Muscle of leg (tissue), 11 donors: ENCODE data around the gene PTPRG. TPM values are rescaled to one million over a fixed set of nuclear protein-coding genes. Genes with fewer than 3 reads are reported as not detected.

ENCODE experiments used
- DNase-seq: peaks from one replicate; pipeline ENCODE4 v3.0.0; 2013
- H3K27ac ChIP-seq: one replicate; pipeline ENCODE4 v1.5.1; 2013; ENCODE audit warnings: mild to moderate bottlenecking, low read length, control low read depth
- H3K27me3 ChIP-seq: one replicate; pipeline ENCODE4 v1.6.1; 2013; ENCODE audit warnings: low read length; ENCODE audit not compliant: control insufficient read depth, insufficient read depth
- H3K36me3 ChIP-seq: one replicate; pipeline ENCODE4 v1.6.1; 2013; ENCODE audit warnings: low read length; ENCODE audit not compliant: control insufficient read depth, insufficient read depth
- H3K4me1 ChIP-seq: one replicate; pipeline ENCODE4 v1.6.1; 2013; ENCODE audit warnings: low read length; ENCODE audit not compliant: control insufficient read depth, insufficient read depth
- H3K4me3 ChIP-seq: one replicate; pipeline ENCODE4 v1.5.1; 2013; ENCODE audit warnings: low read length, control low read depth
- H3K9me3 ChIP-seq: replicated peaks from 2 replicates; pipeline ENCODE4 v1.6.1; 2013; ENCODE audit warnings: low read depth, low read length; ENCODE audit not compliant: control insufficient read depth
- WGBS: methylation state at CpG from one replicate; pipeline ENCODE4 v1.1.5; 2013; ENCODE audit warnings: missing lambda C conversion rate; ENCODE audit not compliant: insufficient coverage; 5-methylcytosine and 5-hydroxymethylcytosine counted together
- polyA plus RNA-seq, 8 donors: library from polyadenylated mRNA; unstranded; fragments of 120-200 nt; gene quantifications; one replicate each; pipeline versions ENCODE4 v1.2.1 to v1.2.3, GENCODE V29; 2013; ENCODE audit warnings: inconsistent platforms in 1 of 8, low replicate concordance in 1 of 8; ENCODE audit not compliant: insufficient read length in 8 of 8, insufficient read depth in 1 of 8
- total RNA-seq: library from RNA; stranded (reverse); fragments of 120-200 nt; gene quantifications from one replicate; pipeline ENCODE4 v1.2.4, GENCODE V29; 2013

Gene PTPRG
- total and polyA plus RNA-seq, 9 donors = 15.7 to 45.7 (median 30.8) TPM

DNA sequence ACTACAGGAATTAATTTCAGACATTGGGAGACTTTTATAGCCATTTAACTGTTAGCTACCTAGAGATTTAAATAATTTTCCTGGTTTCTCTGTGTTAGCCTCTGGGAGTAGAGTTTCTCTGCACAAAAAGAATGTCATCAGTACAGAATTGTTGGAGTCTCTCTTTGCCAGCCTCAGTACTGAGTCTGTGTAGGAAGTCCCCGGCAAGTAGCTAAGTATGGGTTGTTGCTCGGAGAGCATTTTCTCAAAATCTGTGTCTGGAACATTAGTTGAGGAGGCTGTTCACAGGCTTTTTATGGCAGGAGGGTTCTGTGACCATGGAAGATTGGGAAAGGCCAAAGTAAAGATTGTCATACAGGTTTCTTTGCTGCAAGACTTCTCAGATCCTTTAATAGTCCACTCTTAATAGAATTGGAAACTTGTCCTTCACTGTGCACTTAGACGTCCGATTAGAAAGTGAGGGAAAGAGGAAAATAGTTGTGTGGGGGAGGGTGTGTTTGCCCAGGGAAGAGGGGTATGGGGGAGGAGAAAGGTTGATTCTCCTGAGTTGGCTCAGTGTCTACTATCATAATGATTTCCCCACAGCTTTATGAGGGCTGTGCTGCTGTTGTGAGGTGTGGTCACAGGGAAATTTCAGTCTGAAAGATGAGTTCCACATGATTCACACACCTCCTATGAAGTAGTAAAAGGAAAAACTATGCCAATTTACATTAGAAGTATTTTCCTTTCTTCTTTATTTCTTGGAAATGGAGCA, 207.1 kb downstream of the PTPRG start:
- Histone ChIP-seq H3K4me3 (no peak overlapping the region), H3K4me1 (no peaks in the 10 kb centered on the region), H3K9me3 (no peaks in the 10 kb centered on the region), H3K36me3 (no peaks in the 10 kb centered on the region), H3K27ac (no peak overlapping the region), H3K27me3 (no peaks in the 10 kb centered on the region)
- WGBS = no CpG with 5 or more reads among the region's 4 CpGs
- DNase-seq = no peak

DNA sequence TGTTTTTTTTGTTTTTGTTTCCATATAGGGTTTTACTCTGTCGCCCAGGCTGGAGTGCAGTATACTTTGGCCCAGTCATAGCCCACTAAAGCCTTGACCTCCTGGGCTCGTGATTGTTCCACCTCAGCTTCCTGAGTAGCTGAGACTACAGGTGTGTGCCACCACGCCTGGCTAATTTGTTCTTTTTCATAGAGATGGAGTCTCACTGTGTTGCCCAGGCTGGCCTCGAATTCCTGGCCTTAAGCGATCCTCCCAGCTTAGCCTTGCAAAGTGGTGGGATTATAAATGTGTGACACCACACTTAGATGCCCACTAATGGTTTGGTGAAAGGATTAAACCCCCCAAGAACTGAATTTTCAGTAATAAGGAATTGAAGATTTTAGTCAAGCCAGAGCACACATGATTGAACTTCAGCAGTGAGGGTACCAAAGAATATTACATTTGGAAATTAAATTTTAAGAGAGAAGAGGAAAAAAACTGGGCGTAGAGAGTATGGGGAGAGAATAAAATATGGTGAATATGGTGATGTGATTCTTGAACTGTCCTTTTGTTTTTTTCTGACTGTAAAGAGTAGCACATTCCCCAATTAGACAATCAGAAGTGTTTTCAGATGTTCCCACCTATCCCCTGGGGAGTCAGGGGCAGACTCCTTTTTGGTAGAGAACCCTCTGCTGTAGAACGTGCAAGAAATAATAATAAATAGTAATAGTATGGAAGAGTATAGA, 208.1 kb downstream of the PTPRG start:
- no peak for DNase-seq
- Histone ChIP-seq H3K36me3 (no peaks in the 10 kb centered on the region), H3K27ac (no peak overlapping the region), H3K4me3 (no peak overlapping the region), H3K9me3 (no peaks in the 10 kb centered on the region), H3K27me3 (no peaks in the 10 kb centered on the region), H3K4me1 (peaks cover 3% of the 10 kb centered on the region)
- 100% methylated on average over 1 of the region's 7 CpGs for WGBS

DNA sequence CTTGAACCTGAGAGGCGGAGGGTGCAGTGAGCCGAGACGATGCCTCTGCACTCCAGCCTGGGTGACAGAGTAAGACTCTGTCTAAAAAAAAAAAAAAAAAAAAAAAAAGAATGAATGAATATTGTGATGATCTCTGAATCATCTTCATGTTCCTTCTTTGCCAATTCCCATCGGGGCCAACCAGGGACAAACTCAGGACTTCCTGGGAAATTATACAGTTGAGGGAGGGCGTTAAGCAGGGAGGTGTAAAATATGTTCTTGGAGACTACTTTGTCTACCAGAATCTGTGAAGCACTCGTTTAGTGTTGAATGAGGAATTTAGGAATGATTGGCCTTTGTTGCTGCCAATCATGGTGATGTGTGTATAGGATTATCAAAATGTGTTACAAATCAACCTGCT, 210.6 kb downstream of the PTPRG start:
- Histone ChIP-seq H3K4me1 (peaks cover 3% of the 10 kb centered on the region), H3K4me3 (no peak overlapping the region), H3K27ac (no peak overlapping the region), H3K27me3 (no peaks in the 10 kb centered on the region), H3K9me3 (no peaks in the 10 kb centered on the region), H3K36me3 (no peaks in the 10 kb centered on the region)
- no CpG with 5 or more reads among the region's 6 CpGs for WGBS
- DNase-seq = no peak

DNA sequence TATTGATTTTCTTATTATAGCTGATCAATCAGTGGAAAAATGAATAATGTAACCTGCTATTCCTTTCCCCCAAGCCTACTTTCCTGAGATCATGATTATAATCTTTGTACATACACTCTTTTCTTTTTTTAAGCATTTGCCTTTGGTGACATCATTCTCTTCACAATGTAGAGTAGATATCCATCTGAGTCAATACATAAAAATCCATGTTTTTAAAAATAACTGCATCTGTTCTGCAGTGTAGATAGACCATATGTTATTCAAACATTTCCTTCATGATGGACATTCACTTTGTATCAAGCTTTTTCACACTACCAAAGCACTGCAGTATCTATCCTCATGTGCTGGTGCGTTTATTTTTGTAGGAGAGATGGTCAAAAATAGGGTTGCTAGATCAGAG, 211.1 kb downstream of the PTPRG start:
- peaks cover 3% of the 10 kb centered on the region for H3K4me1 ChIP-seq
- WGBS = no CpG with 5 or more reads among the region's 1 CpG
- H3K36me3 ChIP-seq = no peaks in the 10 kb centered on the region
- H3K4me3 ChIP-seq = no peak overlapping the region
- no peaks in the 10 kb centered on the region for H3K9me3 ChIP-seq
- no peaks in the 10 kb centered on the region for H3K27me3 ChIP-seq
- DNase-seq = no peak
- no peak overlapping the region for H3K27ac ChIP-seq

DNA sequence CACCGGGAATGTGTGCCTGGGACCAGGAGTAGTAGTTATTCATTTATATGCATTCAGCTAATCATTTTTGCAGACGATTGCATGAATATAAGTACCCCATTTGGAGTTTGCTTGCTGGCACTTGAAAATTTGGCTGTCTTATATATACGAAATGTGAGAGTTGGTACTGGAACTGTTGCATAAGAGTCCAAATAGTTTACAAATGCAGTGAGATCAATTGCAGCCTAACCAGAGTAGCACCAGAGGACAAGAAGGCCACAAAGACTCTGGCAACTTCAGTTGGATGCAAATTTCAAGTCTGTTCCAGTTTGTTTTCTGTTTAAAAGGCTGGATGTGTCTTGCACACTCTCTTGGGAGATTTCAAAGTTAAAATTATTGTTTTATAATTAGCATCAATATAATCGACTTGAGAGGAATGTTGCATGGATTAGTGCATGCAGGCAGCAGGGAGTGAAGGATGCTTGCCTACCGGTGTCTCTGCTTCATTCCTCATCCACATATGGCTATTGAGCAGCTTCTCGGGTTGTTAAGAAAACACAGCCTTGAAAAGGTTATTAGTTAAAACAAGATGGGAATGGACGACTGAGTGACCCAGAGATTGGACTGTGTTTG, 213.0 kb downstream of the PTPRG start:
- no peaks in the 10 kb centered on the region for H3K36me3 ChIP-seq
- H3K27ac ChIP-seq = no peak overlapping the region
- H3K4me1 ChIP-seq = peaks cover 3% of the 10 kb centered on the region
- WGBS = 60% methylated on average over 1 of the region's 7 CpGs
- no peak overlapping the region for H3K4me3 ChIP-seq
- no peak for DNase-seq
- no peaks in the 10 kb centered on the region for H3K27me3 ChIP-seq
- H3K9me3 ChIP-seq = no peaks in the 10 kb centered on the region

DNA sequence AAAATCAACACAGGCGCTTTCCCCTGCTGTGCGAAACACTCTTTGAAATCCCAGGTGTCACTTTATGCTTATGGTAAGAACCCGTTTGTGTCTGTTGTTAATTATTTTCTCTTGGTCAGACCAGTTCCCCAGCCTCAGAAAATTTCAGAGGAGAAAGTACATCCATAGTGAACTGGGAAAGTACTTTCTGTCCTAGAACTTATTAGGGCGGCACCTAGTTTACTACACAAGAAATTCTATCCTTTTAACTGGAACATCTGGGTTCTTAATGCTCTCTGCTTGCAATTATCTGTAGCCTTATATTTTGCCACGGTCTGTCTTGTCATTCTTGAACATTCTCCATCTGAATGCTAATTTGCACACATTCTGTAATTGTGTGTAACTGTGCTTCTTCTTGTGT, 215.0 kb downstream of the PTPRG start:
- no CpG with 5 or more reads among the region's 5 CpGs for WGBS
- DNase-seq = no peak
- no peaks in the 10 kb centered on the region for H3K36me3 ChIP-seq
- peaks cover 3% of the 10 kb centered on the region for H3K4me1 ChIP-seq
- H3K27ac ChIP-seq = no peak overlapping the region
- no peak overlapping the region for H3K4me3 ChIP-seq
- no peaks in the 10 kb centered on the region for H3K9me3 ChIP-seq
- H3K27me3 ChIP-seq = no peaks in the 10 kb centered on the region

DNA sequence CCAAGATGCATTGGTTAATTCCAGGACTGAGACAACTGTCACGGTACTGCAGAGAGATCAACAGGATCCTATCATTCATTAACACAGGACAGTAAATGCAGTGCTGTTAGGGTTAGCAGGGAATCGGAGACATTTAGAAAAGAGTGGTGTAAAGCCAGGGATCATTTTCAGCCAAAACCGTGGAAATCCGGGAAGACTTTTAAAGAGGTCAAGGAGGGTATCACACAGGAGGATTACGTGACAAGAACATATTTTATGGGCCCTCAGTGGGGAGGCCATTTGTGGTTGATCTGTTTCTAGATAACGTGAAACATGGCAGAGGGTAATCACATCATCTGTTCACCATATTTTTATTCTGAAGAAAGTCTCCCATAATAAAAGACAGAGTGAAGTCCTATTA, 216.1 kb downstream of the PTPRG start:
- no peaks in the 10 kb centered on the region for H3K9me3 ChIP-seq
- H3K36me3 ChIP-seq = no peaks in the 10 kb centered on the region
- H3K4me3 ChIP-seq = no peak overlapping the region
- no peak for DNase-seq
- 26% methylated on average over 3 of the region's 6 CpGs for WGBS
- H3K4me1 ChIP-seq = peaks cover 3% of the 10 kb centered on the region
- no peak overlapping the region for H3K27ac ChIP-seq
- no peaks in the 10 kb centered on the region for H3K27me3 ChIP-seq

DNA sequence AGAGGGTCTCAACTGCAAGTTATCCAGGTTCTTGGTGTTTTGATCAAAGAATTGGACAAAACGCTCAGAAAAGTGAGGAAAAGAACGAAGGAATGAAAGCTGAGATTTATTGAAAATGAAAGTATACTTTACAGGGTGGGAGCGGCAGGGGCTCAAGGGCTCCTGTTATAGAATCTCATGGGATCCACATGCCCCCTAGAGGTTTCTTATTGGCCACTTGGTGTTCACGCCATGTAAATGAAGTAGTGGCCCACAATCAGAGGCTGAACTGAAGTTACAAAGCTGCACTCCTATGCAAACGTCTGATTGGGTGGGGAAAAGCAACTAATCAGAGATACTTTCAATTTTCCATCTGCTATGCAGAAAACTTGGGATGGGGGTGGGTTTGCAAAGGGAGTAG, 216.7 kb downstream of the PTPRG start:
- no peak for DNase-seq
- Histone ChIP-seq H3K36me3 (no peaks in the 10 kb centered on the region), H3K27ac (no peak overlapping the region), H3K4me3 (no peak overlapping the region), H3K4me1 (peaks cover 3% of the 10 kb centered on the region), H3K27me3 (no peaks in the 10 kb centered on the region), H3K9me3 (no peaks in the 10 kb centered on the region)
- 91% methylated on average over 4 of the region's 5 CpGs for WGBS

DNA sequence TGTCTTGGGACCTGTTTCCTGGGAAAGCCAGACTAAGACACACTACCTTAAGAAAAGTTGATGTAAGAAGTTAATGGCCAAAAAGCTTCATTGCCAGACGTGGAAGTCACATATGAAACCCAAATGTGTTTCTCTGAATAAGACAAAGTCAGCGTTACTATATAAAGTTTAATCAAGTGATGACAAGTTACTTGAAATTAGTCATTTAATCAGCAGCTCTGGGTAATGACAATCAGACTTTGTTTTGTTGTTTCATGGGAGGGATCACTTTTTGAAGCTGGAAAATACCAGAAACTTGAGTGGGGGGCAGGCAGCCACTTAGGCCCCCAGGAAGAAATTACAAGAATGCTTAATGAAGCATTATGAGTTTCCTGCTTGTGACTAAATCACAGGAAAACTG, 218.6 kb downstream of the PTPRG start:
- Histone ChIP-seq H3K27ac (no peak overlapping the region), H3K4me3 (no peak overlapping the region), H3K9me3 (no peaks in the 10 kb centered on the region), H3K27me3 (no peaks in the 10 kb centered on the region), H3K4me1 (no peaks in the 10 kb centered on the region), H3K36me3 (no peaks in the 10 kb centered on the region)
- no CpG with 5 or more reads among the region's 2 CpGs for whole genome bisulfite sequencing
- no peak for DNase-seq

DNA sequence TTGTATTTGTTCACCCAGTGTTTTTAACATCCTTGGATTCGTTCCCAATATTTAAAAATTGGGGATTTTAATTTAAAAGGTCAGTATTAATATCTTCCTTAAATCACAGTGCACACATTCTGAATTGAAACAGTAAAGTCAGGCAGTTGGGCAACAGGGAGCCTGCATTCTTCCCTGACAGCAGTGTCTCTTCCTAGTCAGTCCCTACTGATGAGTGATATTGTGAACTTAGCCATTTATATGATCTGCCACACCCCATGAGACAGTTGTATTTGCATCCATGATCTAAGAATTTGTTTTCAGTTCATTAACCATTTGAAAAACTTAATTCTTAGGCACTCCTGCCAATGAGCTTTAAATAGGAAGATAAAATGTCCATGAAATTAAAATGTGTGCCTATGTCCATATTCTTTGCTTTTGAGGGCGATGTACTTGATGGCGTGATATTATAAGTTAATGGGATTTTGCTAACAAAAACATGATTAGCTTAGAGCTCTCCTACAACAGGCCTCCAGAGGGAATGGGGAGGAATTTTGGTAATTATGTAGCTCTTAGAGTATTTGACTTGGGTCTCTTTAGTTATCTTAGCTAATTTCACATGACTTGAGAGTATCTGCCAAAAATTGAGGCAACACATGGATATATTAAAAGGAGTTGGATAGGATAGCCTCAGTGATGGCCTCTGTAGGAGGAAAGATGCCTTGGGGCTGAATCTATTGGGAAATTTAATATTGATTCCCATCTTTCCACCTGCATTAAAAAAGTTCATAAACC, 219.3 kb downstream of the PTPRG start:
- peak; percentile 60 for DNase-seq
- Histone ChIP-seq H3K36me3 (no peaks in the 10 kb centered on the region), H3K4me1 (no peaks in the 10 kb centered on the region), H3K27ac (no peak overlapping the region), H3K9me3 (no peaks in the 10 kb centered on the region), H3K27me3 (no peaks in the 10 kb centered on the region), H3K4me3 (no peak overlapping the region)
- WGBS = no CpG with 5 or more reads among the region's 3 CpGs
